ENCODE measurements around the gene AK8. TPM values are rescaled to one million over a fixed set of nuclear protein-coding genes. Genes with fewer than 3 reads are reported as not detected.

AK8 gene
- total and polyA plus RNA-seq, 2 donors from 2014 or later = 6.2 to 6.3 TPM

DNA sequence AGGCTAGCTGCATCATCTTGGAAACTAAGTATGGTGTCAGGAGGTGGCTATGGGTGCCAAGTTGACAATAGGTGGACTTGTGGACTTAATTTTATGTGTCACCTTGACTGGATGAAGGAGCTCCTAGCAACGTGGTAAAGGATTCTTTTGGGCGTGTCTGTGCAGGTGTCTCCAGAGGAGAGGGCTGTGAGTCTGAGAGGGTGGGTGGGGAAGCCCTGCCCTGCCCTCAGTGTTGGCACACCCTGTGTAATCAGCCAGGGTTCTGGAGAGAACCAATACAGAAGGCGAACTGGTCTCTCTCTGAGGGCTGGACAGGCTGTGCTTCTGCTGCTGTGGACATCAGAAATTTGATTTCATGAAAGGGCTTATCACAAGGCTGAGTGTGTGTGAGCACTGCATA is 146.9 kb downstream of the AK8 start:
- Histone ChIP-seq H3K9ac (ENCODE audit: low read length in 3 of 3) (no peak overlapping the region), H3K27ac (ENCODE audit: low read depth in 2 of 2, low read length in 2 of 2) (no peak overlapping the region), H3K4me1 (ENCODE audit: control insufficient read depth in 2 of 3, insufficient read depth in 2 of 3, low read depth in 1 of 3, low read length in 3 of 3) (no peaks in the 10 kb centered on the region), H3K27me3 (ENCODE audit: control insufficient read depth, insufficient read depth, low read length) (no peaks in the 10 kb centered on the region), H3K36me3 (ENCODE audit: control insufficient read depth in 2 of 3, insufficient read depth in 3 of 3, low read length in 3 of 3) (no peaks in the 10 kb centered on the region), H3K4me3 (ENCODE audit: low read length in 3 of 3) (no peak overlapping the region), H3K9me3 (ENCODE audit: control insufficient read depth in 2 of 3, insufficient read depth in 1 of 3, low read length in 3 of 3) (no peaks in the 10 kb centered on the region)
- TF ChIP-seq, protein P1, sequence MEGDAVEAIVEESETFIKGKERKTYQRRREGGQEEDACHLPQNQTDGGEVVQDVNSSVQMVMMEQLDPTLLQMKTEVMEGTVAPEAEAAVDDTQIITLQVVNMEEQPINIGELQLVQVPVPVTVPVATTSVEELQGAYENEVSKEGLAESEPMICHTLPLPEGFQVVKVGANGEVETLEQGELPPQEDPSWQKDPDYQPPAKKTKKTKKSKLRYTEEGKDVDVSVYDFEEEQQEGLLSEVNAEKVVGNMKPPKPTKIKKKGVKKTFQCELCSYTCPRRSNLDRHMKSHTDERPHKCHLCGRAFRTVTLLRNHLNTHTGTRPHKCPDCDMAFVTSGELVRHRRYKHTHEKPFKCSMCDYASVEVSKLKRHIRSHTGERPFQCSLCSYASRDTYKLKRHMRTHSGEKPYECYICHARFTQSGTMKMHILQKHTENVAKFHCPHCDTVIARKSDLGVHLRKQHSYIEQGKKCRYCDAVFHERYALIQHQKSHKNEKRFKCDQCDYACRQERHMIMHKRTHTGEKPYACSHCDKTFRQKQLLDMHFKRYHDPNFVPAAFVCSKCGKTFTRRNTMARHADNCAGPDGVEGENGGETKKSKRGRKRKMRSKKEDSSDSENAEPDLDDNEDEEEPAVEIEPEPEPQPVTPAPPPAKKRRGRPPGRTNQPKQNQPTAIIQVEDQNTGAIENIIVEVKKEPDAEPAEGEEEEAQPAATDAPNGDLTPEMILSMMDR (IDR thresholded peaks at IDR 0.05; ENCODE audit: borderline replicate concordance, extremely low read depth, insufficient read depth) = no peak
- FAIRE-seq = no peak
- intact Hi-C loops (cut with DNase I) = no loop called here
- DNase-seq = no peak

GRCh38 chr9:132730054-132731033 is 147.7 kb downstream of the AK8 start:
- no peak overlapping the region for H3K9ac ChIP-seq (ENCODE audit: low read length in 3 of 3)
- TF ChIP-seq, protein P1 (IDR thresholded peaks at IDR 0.05; ENCODE audit: borderline replicate concordance, extremely low read depth, insufficient read depth) = no peak
- no peaks in the 10 kb centered on the region for H3K27me3 ChIP-seq (ENCODE audit: control insufficient read depth, insufficient read depth, low read length)
- no peak overlapping the region for H3K4me3 ChIP-seq (ENCODE audit: low read length in 3 of 3)
- H3K4me1 ChIP-seq (ENCODE audit: control insufficient read depth in 2 of 3, insufficient read depth in 2 of 3, low read depth in 1 of 3, low read length in 3 of 3) = no peaks in the 10 kb centered on the region
- no peak overlapping the region for H3K27ac ChIP-seq (ENCODE audit: low read depth in 2 of 2, low read length in 2 of 2)
- DNase-seq = no peak
- no peaks in the 10 kb centered on the region for H3K9me3 ChIP-seq (ENCODE audit: control insufficient read depth in 2 of 3, insufficient read depth in 1 of 3, low read length in 3 of 3)
- intact Hi-C loops (cut with DNase I) = no loop called here
- FAIRE-seq = no peak
- H3K36me3 ChIP-seq (ENCODE audit: control insufficient read depth in 2 of 3, insufficient read depth in 3 of 3, low read length in 3 of 3) = no peaks in the 10 kb centered on the region

- DNase-seq (no peak), FAIRE-seq (no peak)
- no peak overlapping the region for H3K4me3 ChIP-seq (ENCODE audit: low read length in 3 of 3)
- H3K4me1 ChIP-seq (ENCODE audit: control insufficient read depth in 2 of 3, insufficient read depth in 2 of 3, low read depth in 1 of 3, low read length in 3 of 3) = no peaks in the 10 kb centered on the region
- intact Hi-C loops (cut with DNase I) = no loop called here
- H3K9ac ChIP-seq (ENCODE audit: low read length in 3 of 3) = no peak overlapping the region
- H3K27ac ChIP-seq (ENCODE audit: low read depth in 2 of 2, low read length in 2 of 2) = no peak overlapping the region
- no peaks in the 10 kb centered on the region for H3K9me3 ChIP-seq (ENCODE audit: control insufficient read depth in 2 of 3, insufficient read depth in 1 of 3, low read length in 3 of 3)
- TF ChIP-seq, protein P1 (IDR thresholded peaks at IDR 0.05; ENCODE audit: borderline replicate concordance, extremely low read depth, insufficient read depth) = no peak
- no peaks in the 10 kb centered on the region for H3K27me3 ChIP-seq (ENCODE audit: control insufficient read depth, insufficient read depth, low read length)
- H3K36me3 ChIP-seq (ENCODE audit: control insufficient read depth in 2 of 3, insufficient read depth in 3 of 3, low read length in 3 of 3) = no peaks in the 10 kb centered on the region
Observed at GRCh38 chr9:132729235-132729890, 148.7 kb downstream of the AK8 start.
